DMS 273 (cell line): ENCODE measurements around the gene FBXO7.

Experiments
- DNase-seq: peaks from one replicate; lab custom pipeline; 2025; ENCODE audit not compliant: unreplicated experiment; lab: John Stamatoyannopoulos, UW

Gene FBXO7

DNA sequence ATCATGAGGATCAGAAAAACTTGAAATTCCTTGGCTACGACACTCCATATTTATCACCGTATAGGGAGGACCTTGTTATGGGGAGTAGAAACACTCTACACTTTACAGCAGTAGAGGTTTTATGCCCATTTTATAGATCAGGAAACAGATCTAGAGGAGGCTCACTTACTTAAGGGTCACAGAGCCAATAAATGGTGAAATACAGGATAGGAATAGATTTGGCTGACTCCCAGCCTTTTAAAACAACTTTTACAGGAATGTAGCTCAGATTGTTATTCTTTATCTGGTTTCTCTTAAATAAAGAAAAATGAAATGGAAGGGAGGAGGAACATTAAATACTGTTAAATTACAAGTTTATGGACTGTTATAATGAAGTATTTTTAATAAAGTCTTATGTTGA lies 14.8 kb downstream of the FBXO7 start:
- no peak for DNase-seq

DNA sequence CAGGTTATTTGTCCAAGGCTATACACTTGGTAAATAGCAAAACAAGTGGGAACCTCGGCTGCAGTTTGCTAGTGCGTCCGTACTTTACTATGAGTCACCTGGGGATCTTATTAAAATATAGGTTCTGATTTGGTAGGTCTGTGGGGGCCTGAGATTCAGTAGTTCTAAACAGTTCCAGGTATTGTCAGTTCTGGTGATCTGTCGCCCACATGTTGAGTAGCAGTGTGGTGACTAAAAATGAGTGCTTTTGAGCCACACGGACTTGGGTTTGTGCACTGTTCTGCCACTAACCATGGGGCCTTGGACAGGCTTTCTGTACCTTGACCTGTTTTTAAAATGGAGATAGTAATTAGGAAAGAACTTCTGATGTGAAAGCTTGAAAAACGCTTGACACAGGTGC lies 15.7 kb downstream of the FBXO7 start:
- no peak for DNase-seq

DNA sequence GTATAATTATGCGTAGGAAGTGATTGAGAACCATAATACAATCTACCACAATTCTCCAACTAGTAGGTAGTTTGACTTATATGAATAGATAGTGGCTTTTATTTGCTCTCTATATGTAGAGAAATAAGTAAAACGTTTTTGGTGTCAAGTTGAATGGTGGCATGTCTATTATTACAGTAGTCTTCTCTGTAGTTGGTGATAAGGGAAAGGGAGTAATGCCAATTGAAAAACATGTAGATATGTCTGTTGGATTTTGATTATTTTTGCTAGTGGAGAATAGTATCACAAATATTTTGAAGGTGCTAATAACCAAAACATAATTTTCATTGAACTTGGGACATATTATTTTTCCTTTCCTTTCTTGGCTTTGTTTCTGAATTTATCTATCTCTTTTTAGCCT lies 17.5 kb downstream of the FBXO7 start:
- no peak for DNase-seq

DNA sequence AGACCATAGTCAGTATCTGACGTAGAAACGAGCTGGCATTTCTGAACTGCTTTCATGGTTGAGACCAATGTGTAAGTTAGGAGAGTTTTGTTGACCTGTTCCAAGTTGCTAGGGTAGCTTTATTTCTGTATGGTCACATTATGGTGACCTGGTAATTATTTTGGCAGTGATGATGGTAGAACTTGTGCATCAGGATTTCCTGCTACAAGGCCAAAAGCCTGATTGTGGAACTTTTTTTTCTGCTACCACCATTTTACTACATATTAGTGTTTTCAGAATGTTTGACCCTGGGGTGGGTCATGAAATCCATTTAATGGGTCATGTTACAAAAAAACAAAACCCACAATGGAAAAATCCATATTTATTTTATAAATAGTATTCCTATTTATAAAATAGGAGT lies 18.9 kb downstream of the FBXO7 start:
- no peak for DNase-seq

DNA sequence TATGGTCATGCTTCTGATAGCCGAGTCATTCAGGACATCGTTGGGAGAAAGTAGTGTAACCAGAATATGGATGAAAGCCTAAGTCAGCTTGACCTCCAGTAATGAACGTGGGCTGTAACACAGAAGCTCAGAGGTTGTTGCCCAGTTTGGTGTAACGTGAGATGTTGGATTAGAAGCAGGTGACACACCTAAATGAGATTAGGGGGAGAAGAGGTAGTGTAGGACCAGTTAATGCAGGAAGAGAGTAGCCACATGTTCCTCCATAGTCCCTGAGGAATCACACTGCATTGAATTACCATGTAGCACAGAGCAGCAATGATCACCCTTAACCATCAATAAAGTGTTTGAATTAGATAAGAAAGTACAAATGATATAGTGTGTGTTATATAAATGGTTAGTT lies 20.4 kb downstream of the FBXO7 start:
- no peak for DNase-seq

DNA sequence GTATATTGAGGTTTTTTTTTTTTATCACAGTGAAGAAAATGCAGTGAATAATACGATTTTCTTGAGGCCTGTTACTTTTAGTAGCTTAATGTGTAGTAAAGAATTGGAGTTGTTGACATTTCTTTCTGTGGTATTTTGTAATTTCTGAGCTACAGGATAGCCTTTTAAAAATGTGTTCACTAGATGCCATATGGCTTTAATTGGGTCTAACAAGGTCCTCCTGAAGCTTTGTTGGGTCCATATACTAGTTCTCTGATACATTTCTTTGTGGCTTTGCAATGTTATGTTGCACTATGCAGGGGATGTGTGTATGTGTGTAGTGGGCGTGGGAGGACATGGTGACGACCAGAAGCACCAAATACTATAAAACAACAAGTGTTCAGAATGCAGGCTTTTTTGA lies 25.1 kb downstream of the FBXO7 start:
- DNase-seq: no peak

DNA sequence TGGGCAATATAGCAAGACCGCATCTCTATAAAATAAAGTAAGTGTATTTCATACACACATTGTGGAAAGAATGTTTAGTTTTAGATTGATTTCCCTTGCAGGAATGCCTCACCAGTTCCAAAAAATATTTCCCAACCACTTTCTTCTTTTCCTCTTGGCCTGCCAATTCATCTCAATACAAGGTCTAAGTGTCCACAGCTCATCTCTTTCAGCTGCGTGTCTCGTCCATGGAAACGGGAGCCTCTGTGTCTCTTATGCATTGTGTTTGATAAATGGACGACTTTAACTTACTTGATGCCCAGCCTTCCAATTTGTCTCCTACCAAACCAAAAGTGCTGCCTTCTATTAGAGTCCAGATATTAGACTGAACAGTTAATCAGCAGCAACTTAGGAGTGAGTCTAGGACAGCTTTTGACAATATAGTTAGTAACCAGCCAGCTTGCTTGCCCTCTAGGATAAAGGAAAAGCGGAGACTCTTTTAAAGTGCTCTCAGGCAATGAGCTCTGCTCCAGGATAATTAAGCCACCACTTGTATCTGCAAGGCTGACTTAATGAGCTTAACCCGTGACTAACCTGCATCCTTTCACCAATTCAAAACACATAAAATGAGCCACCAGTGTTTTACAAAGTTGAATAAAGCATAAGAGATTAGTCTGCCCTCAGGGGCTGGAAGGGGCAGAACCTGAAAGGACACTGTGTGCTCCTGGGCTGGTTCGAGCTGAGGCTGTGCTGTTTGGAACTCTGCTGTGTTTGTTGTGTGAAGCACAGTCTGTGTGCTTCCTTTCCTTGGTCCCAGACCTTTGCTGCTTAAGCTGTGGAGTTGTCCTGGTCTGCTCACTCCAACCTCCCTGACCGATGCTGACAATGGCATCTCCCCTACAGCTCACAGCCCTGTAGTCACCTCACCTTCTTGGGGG lies 27.5 kb downstream of the FBXO7 start:
- no peak for DNase-seq

DNA sequence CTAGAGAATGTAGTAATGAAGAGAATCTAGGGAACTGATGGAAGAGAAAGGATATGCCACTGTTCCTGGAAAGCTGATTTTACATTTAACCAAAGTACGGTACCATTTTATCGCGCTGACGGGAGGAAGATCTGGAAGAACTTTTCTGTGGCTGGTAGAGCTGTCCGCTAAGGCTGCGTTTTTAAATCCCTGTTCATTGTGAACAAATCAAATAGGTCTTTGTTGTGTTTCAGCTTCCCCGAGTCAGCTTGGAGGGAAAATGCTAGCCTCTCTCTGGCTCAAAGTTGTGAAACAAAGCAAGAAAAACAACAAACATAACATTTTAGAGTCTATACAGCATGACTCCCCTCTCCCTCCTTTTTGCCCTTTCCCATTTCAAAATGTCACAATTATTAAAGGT lies 34.4 kb downstream of the FBXO7 start:
- DNase-seq: no peak

DNA sequence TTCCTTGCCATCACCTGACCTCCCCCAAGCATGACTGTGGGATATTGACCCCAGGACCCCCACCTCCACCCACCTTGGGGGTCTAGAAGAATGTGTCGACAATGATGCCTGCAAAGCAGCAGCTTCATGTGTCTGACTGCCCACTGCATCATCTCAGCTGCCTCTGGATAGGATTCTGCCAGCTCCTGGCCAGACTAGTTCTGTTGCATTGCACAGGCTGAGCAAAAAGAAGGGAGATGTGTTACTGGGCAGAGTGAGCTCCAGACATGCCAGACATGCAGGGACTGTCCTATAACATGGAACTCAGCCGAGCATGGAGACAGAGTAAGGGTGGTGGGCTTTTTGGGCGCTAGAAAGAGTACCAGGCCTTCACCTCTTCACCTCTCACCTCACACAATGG lies 36.7 kb downstream of the FBXO7 start:
- DNase-seq: no peak

DNA sequence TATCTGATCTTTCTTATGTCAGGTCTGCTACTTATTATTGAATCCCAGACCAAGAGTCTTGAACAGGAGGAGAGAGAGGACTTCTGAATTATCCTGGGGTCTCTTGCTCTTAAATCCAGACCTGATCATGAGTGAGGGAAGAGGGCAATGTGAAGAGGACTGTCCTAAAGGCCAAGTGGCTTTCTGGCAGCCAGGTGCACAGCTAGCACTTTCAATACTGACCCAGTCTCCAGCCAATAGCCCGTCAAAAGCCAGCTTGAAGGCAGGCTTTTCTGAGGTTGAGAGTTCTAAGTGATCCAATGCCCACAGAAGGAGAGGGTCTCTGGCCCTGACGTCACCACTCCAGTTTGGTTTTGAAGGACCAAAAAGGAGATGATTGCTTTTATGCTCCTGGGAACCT lies 37.2 kb downstream of the FBXO7 start:
- DNase-seq: no peak

DNA sequence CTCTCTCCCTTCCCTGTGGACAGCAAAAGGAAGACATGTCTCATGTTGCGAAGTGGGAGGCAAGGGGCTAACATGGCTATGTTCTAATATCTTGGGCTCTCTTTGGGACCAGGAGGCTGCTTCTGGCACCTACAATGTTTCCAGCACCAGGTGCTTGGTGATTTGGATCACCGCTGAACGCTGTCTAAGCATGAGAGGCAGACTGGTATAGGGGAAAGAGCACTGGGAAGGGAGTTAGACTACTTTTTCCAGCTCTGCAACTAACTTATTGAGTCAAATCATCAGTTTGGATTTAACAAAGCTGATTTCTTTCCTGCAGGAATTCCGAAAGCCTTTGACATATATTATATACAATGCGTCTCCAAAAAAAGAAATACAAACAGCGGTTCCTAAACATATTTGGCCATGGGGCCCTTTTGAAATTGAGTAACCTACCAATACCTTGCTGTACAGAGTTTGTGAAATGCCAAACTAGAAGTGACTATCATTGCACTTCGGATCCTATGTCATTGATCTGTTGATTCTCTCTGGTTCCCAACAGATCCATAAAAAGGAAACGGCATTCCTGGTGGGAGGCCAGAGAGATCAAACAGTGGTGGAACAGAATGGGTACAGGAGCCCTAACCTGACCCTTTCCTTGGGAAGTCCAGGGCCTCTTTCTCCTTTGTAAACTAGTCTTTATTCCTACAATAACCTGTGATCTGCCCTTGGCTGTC lies 37.8 kb downstream of the FBXO7 start:
- no peak for DNase-seq

DNA sequence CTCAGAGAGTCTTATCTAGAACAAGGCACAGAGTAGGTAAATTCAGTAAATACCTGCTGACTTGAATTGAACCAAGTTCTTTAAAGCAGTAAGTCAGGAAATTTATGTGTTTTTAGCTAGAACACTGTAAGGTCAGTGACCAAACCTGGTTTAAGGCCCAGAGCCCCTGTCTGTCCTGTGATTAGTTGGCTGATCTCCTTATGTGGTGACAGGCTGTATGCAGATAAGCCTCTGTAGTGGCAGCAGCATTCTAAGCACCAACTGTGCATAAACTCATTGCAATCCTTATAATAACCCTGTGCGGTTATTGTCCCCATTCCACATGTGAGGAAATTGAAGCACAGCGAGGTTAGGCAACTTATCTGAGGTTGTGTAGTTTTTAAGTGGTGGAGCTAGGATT lies 40.5 kb downstream of the FBXO7 start:
- no peak for DNase-seq

DNA sequence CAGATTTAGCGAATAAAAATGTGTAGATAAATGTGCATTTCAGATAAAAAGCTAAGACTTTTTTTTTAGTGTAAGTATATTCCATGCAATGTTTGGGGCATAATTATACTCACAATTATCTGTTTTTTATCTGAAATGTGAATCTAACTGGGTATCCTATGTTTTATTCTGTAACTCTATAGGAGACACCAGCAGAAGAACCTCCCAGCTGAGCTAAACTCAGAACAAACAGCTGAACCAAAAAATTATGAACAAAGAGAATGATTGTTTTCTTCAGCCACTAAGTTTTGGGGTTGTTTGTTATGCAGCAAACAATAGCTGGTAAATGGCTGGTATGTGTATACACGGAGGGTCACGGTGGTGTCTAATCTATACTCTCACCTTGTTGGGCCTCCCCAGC lies 42.9 kb downstream of the FBXO7 start:
- DNase-seq: no peak

DNA sequence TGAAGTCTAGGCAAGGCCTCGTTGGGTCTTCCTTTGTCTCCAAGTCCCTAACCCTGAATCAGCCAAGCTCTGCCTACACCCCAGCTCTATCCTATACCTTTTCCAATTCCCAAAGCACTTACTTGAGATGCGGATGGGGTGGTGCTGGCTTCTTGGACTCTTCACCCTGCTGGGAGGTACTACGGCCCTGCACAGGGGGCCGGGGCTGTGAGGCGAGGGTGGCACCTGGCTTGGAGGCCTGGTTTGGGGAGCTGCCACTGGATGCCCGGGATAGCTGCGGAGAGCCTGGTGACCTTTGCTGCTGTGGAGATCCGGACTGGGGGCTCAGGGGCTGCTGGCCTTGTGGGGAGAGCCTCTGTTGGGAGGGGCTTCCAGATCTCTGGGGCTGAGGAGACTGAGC lies 43.3 kb downstream of the FBXO7 start:
- no peak for DNase-seq

DNA sequence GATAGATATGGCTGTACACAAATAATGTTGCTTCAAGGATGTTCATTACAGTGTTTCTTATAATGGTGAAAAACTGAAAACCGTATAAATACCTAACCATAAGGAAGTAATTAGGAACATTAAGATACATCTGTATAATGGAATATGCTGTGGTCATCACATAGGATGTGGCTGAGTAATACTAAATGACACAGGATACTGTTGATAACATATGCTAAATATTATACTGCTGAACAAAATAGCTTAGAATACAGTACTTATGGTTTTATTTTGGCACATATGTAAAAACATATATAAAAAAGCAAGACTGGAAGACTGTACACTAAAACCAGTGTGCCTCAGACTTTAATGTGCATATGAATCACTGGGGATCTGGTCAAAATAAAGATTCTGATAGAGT lies 43.8 kb downstream of the FBXO7 start:
- no peak for DNase-seq

DNA sequence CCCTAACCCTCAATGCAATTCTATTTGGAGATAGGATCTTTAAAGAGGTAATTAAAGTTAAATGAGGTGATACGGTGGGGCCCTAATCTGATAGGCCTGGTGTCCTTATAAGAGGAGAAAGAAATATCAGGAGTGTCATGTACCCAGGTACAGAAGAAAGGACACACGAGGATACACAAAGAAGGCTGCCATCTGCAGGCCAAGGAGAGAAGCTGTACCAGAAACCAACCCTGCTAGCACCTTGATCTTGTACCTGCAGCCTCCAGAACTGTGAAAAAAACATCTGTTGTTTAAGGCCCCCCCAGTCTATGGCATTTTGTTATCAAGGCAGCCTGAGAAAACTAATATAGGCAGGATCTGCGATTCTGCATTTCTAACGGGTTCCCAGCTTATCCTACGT lies 44.2 kb downstream of the FBXO7 start:
- peak; percentile 4 for DNase-seq

DNA sequence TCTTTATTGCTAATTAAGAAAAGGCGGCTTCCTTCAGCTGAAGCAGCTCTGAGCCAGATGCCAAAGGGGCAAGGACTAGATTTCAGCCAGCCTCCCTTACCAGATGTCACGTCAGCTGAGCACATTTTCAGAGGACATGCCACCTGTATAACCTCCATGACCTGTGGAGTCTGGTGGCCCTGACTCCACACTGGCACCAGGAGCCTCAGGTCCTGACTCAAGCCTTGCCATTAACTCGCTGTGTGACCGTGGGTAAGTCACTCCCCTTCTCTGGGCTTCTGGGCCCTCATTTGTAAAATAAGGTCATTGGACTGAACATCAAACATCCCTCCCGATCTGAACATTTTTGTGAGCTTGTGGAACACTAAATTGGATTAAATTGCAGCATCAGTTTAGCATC lies 46.0 kb downstream of the FBXO7 start:
- no peak for DNase-seq

DNA sequence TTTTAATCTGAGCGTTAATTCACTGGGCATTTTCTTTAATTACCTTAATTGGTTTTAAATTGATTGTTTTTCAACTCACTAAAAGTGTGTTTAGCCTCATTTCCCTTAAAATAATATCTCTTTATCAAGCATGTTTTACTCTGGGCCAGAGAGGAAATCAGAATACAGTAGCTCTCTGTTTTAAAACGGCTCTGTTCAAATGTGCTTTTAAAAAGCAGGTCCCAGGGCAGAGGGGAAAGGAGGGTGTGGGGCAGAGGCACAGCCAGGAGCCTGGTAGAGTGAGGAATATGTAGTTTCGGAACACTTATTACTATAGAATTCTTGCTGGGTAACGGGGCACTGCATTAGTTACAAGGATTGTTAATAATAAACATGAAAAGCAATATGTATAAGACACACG lies 47.6 kb downstream of the FBXO7 start:
- DNase-seq: no peak

DNA sequence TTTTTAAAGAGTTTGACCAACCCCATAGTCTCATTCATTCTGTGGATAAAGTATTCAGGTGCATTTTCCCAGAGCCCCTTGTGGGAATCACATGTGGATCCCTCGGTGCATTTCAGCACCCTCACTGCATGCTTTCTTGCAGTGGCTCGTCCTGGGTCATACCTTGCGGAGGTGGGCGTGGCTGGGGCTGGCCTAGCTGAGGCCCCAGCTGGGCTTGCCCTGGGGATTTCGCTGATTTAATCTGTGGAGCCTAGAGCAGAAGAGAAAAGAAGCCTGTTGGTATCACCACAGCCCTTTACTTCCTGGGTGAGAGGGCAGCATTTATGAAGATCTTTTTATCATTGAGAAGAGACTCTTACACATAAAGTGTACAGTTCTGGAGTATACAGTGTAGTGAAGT lies 53.1 kb downstream of the FBXO7 start:
- no peak for DNase-seq

DNA sequence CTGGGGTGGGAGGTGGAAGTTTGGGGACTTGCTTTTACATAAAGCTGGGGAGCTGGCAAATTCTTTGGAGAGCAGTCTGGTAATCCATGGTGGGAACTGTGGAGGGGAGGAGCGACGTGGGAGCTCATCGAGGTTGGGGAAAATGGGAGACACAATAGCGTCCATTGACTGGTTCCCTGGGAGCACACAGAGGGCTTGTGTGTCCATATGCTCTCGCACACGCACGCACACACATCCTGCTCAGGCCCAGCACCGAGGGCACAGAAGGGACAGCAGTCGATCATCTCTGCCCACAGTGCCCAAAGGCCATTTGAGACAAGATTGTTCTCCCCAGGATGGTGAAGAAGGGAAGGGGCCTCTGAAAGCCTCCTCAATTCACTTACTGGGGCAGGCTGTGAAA lies 53.7 kb downstream of the FBXO7 start:
- DNase-seq: no peak

DNA sequence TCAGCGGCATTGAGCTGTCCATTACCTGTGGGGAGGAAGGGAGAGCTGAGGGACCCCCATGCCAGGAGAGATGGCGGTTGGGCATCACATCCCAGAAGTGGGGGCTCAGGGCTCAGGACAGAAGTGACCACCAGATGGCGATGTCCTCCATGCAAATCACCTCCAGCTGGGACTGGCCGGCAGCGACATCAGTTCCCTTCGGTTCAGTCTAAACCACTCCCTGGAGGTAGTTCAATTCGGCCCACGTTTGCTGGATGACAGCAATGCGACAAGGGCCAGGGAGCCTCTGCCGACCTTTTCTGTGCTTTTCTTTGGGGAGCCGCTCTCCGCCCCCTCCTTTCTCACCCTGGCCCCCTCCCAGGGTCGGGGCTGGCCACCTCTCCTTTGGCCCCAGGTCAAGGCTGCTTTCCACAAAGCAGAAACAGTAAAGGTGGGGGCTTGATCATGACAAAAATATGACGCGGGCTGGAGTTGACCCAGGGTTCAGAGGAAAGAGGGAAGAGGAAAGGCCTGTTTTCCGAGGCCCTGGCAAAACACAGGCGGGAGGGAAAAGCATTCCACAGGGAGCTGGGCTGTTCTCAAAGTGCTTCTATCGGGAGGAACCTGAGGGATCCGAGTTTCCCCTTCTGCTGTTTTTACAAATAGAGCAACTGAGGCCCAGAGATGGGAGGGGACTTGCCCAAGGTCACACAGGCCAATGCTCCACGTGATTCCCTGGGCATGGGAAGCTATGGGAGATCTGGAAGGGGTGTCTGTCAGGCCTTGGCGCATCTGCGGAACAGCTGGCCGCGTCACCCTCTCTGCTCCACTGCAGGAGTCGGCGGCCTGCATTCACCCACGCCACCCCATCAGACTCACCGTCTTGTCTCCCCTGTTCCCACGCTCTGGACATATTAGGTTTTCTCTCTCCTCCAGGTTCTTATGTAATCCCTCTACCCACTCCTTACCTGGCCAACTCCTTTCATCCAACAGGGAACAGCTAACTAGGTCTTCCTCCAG lies 54.7 kb downstream of the FBXO7 start:
- peak; percentile 80 for DNase-seq
